Transverse colon (tissue), 4 donors: Measurements from ENCODE around the gene TBC1D22B. TPM values are rescaled to one million over a fixed set of nuclear protein-coding genes. Genes with fewer than 3 reads are reported as not detected.

Source experiments
- DNase-seq: peaks from one replicate; pipeline ENCODE4 v3.0.0-alpha.2; 2019
- H3K27ac ChIP-seq, 4 donors: fragments of 200-600 bp; sonication (generic); 2 replicates each; pipeline ENCODE4 v1.5.1; 2016 to 2018; ENCODE audit warnings: inconsistent platforms in 4 of 4
- H3K27me3 ChIP-seq: fragments of 200-600 bp; sonication (generic); 2 replicates; pipeline ENCODE4 v1.5.1; 2017; ENCODE audit warnings: inconsistent platforms
- H3K36me3 ChIP-seq, 4 donors: fragments of 200-600 bp; sonication (generic); 2 replicates each; pipeline ENCODE4 v1.5.1; 2017 to 2019; ENCODE audit warnings: inconsistent platforms in 4 of 4
- H3K4me1 ChIP-seq, 4 donors: fragments of 200-600 bp; sonication (generic); 2 replicates each; pipeline ENCODE4 v1.5.1; 2017 to 2020; ENCODE audit warnings: inconsistent platforms in 4 of 4
- H3K4me3 ChIP-seq, 4 donors: fragments of 200-600 bp; sonication (generic); 1 replicate in 1 of 4; 2 replicates in 3 of 4; pipeline versions ENCODE4 v1.5.1 to v1.6.1; 2017 to 2019; ENCODE audit warnings: inconsistent platforms in 4 of 4
- H3K9me3 ChIP-seq, 2 donors: fragments of 200-600 bp; sonication (generic); 2 replicates each; pipeline ENCODE4 v1.5.1; 2017 to 2019; ENCODE audit warnings: inconsistent platforms in 2 of 2
- CTCF ChIP-seq, 5 experiments: fragments of 200-600 bp in 3 of 5; fragments of 450-650 bp in 2 of 5; sonication (generic) in 3 of 5; IDR thresholded peaks; 1 replicate in 2 of 5; 2 replicates in 3 of 5; pipeline ENCODE4 v1.5.1; 2016 to 2017; ENCODE audit warnings: antibody characterized with exemption in 5 of 5, inconsistent platforms in 3 of 5, mild to moderate bottlenecking in 2 of 5, moderate library complexity in 1 of 5
- EP300 ChIP-seq: sonication (generic); formaldehyde crosslinking; IDR thresholded peaks from one replicate; pipeline ENCODE4 v1.6.1; 2017; ENCODE audit warnings: antibody characterized with exemption, low read depth
- POLR2A ChIP-seq: fragments of 450-650 bp; IDR thresholded peaks from one replicate; pipeline ENCODE4 v1.6.1; 2016; ENCODE audit warnings: antibody characterized with exemption, mild to moderate bottlenecking, moderate library complexity
- POLR2AphosphoS5 ChIP-seq, 3 donors: sonication (generic); formaldehyde crosslinking; IDR thresholded peaks; one replicate each; pipeline ENCODE4 v1.6.1; 2016; ENCODE audit warnings: antibody characterized with exemption in 3 of 3
- WGBS, 2 donors: methylation state at CpG; one replicate each; pipeline ENCODE4 v1.1.5; 2018; ENCODE audit warnings: low coverage in 1 of 2; 5-methylcytosine and 5-hydroxymethylcytosine counted together
- in situ Hi-C, 4 donors: fragments of 200-750 bp; cut with MboI; loops; one replicate each; pipeline versions ENCODE4 v1.15.0 to v1.15.1; 2017; ENCODE audit warnings: low sequenced_read_pairs in 3 of 4, low pct_ligation_motif_present in 1 of 4, low pct_unique_long_range_greater_than_20kb in 1 of 4
- intact Hi-C: fragments of 100-400 bp; cut with DNase I; formaldehyde crosslinking; loops from one replicate; pipeline ENCODE4 v1.15.1; 2023; ENCODE audit warnings: low total_unique reads
- total RNA-seq, 4 donors: library from RNA; depleted of rRNA; stranded (reverse); fragments of >200 nt; gene quantifications; one replicate each; pipeline ENCODE4 v1.1.0, GENCODE V29; 2016

Gene TBC1D22B
- total RNA-seq, 4 donors from 2014 or later = 9.0 to 15.7 (median 12.6) TPM

GRCh38 chr6:37308069-37308815, 50.7 kb downstream of the TBC1D22B start:
- TF ChIP-seq POLR2AphosphoS5 (IDR thresholded peaks at IDR 0.05) = no peak
- TF ChIP-seq CTCF (IDR thresholded peaks at IDR 0.05) = no peak
- TF ChIP-seq POLR2A = no peak
- DNase-seq = no peak

DNA sequence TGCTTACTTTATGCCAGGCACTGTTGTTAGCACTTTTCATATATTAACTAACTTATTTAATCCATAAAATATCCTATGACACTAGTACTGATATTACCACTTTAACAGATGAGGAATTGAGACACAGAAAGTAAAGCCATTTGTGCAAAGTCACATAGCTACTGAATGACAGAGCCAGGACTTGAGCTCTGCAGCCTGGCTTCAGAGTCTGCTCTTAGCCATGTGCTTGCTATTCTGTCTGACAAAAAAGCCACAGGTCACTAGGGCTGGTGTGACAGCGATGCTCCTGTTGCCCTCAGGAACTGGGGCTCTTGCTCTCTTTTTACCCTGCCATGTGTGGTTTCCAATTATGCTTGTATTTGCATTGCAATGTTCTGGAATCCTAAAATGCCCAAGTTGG, 51.5 kb downstream of the TBC1D22B start:
- in situ Hi-C loops = no loop called here
- H3K36me3 ChIP-seq = peaks cover 0 to 11% (median 5%) of the 10 kb centered on the region in 4 donors

More at GRCh38 chr6:37308069-37308815, 50.7 kb downstream of the TBC1D22B start:
- H3K27me3 ChIP-seq = no peaks in the 10 kb centered on the region
- H3K4me1 ChIP-seq = peaks cover 0 to 12% (median 4%) of the 10 kb centered on the region in 4 donors
- WGBS, 2 donors = 50 to 61% methylated on average over 5 of the region's 5 CpGs
- peak overlapping the region in 2 of 4 donors; percentile 32 to 40 for H3K27ac ChIP-seq
- in situ Hi-C loops (no loop called here), intact Hi-C loops (no loop called here)
- H3K36me3 ChIP-seq = peaks cover 0 to 10% (median 3%) of the 10 kb centered on the region in 4 donors
- no peak overlapping the region for H3K4me3 ChIP-seq
- H3K9me3 ChIP-seq = no peaks in the 10 kb centered on the region

GRCh38 chr6:37309692-37310091, 52.1 kb downstream of the TBC1D22B start:
- 62 to 67% methylated on average over 3 of the region's 3 CpGs for WGBS, 2 donors
- intact Hi-C loops = no loop called here
- Histone ChIP-seq H3K27me3 (no peaks in the 10 kb centered on the region), H3K27ac (no peak overlapping the region), H3K4me3 (no peak overlapping the region), H3K4me1 (peaks cover 0 to 12% (median 4%) of the 10 kb centered on the region in 4 donors), H3K9me3 (no peaks in the 10 kb centered on the region), H3K36me3 (peaks cover 0 to 14% (median 5%) of the 10 kb centered on the region in 4 donors)
- in situ Hi-C loops = no loop called here
- TF ChIP-seq POLR2A = no peak
- no peak for TF ChIP-seq EP300
- no peak for TF ChIP-seq CTCF (IDR thresholded peaks at IDR 0.05)
- no peak for TF ChIP-seq POLR2AphosphoS5 (IDR thresholded peaks at IDR 0.05)
- DNase-seq = no peak

More for the DNA sequence above, 51.5 kb downstream of the TBC1D22B start:
- DNase-seq = no peak
- Histone ChIP-seq H3K27ac (peak overlapping the region in 1 of 4 donors; percentile 40), H3K9me3 (no peaks in the 10 kb centered on the region), H3K27me3 (no peaks in the 10 kb centered on the region), H3K4me1 (peaks cover 0 to 12% (median 4%) of the 10 kb centered on the region in 4 donors), H3K4me3 (no peak overlapping the region)
- intact Hi-C loops = no loop called here
- no peak for TF ChIP-seq POLR2A
- no peak for TF ChIP-seq POLR2AphosphoS5 (IDR thresholded peaks at IDR 0.05)
- no peak for TF ChIP-seq EP300
- no peak for TF ChIP-seq CTCF (IDR thresholded peaks at IDR 0.05)
- WGBS, 2 donors = 84% methylated on average over 1 of the region's 1 CpG; no CpG with 5 or more reads in 1 of the 2 donors

DNA sequence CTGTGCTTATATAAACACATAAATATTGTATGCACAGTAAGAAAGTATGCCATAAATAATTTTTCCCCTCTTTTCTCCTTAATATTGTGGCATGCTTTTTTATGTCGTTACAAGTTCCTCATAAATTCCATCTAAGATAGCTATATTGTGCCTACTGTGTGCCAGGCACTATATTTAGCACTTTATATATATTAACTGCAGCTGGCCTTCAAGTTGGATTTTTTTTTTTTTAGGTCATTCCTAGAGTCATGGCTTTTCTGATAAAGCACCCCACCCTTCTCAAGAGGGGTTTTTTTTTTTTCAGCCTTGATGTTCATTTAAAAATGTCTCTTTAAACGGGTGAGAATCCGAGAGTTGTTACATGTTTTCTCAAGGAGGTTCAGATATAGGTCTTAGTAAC, 53.4 kb downstream of the TBC1D22B start:
- TF ChIP-seq POLR2A (no peak), EP300 (no peak), POLR2AphosphoS5 (IDR thresholded peaks at IDR 0.05) (no peak), CTCF (IDR thresholded peaks at IDR 0.05) (no peak)
- in situ Hi-C loops (no loop called here), intact Hi-C loops (no loop called here)
- DNase-seq = no peak
- Histone ChIP-seq H3K27ac (no peak overlapping the region), H3K36me3 (peaks cover 0 to 21% (median 8%) of the 10 kb centered on the region in 4 donors), H3K4me3 (no peak overlapping the region), H3K27me3 (no peaks in the 10 kb centered on the region), H3K4me1 (peaks cover 0 to 12% (median 4%) of the 10 kb centered on the region in 4 donors), H3K9me3 (no peaks in the 10 kb centered on the region)
- WGBS, 2 donors = 88 to 94% methylated on average over 3 of the region's 3 CpGs
